ENCODE data around the gene MPPED1.

GRCh38 chr22:43421914-43422615, 10.3 kb downstream of the MPPED1 start:
- TF ChIP-seq, protein P1, sequence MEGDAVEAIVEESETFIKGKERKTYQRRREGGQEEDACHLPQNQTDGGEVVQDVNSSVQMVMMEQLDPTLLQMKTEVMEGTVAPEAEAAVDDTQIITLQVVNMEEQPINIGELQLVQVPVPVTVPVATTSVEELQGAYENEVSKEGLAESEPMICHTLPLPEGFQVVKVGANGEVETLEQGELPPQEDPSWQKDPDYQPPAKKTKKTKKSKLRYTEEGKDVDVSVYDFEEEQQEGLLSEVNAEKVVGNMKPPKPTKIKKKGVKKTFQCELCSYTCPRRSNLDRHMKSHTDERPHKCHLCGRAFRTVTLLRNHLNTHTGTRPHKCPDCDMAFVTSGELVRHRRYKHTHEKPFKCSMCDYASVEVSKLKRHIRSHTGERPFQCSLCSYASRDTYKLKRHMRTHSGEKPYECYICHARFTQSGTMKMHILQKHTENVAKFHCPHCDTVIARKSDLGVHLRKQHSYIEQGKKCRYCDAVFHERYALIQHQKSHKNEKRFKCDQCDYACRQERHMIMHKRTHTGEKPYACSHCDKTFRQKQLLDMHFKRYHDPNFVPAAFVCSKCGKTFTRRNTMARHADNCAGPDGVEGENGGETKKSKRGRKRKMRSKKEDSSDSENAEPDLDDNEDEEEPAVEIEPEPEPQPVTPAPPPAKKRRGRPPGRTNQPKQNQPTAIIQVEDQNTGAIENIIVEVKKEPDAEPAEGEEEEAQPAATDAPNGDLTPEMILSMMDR (conservative IDR thresholded peaks at IDR 0.05 in 1 of 2, IDR thresholded peaks at IDR 0.05 in 1 of 2; ENCODE audit: extremely low read depth in 1 of 2, insufficient read depth in 1 of 2, low read depth in 1 of 2, low read length in 2 of 2) = no peak
- TF ChIP-seq EZH2 (IDR thresholded peaks at IDR 0.05; ENCODE audit: borderline replicate concordance, low read length) = no peak

All from mammary epithelial cell (primary cell).